BJ (cell line): Measurements from ENCODE around the gene BTBD17. TPM values are rescaled to one million over a fixed set of nuclear protein-coding genes. Genes with fewer than 3 reads are reported as not detected.

Experiments
- CTCF ChIA-PET: fragments of 350-600 bp; formaldehyde crosslinking; extraction: SDS; loops from one replicate; lab custom pipeline; 2021; ENCODE audit warnings: antibody characterized with exemption, inconsistent platforms; lab: Yijun Ruan, JAX
- POLR2A ChIA-PET: fragments of 300-600 bp; sonication (Branson Sonifier 250); formaldehyde crosslinking; extraction: SDS; loops from one replicate; lab custom pipeline; 2021; ENCODE audit warnings: antibody characterized with exemption; lab: Charles Lee
- DNase-seq: peaks from one replicate; pipeline ENCODE4 v3.0.0-alpha.2; 2011; ENCODE audit warnings: low read depth
- H3K27me3 ChIP-seq: 2 replicates; pipeline ENCODE4 v1.6.0; 2011; ENCODE audit warnings: low read length; ENCODE audit not compliant: control insufficient read depth, insufficient read depth
- H3K36me3 ChIP-seq: 2 replicates; pipeline ENCODE4 v1.5.1; 2011; ENCODE audit warnings: low read length; ENCODE audit not compliant: control insufficient read depth, insufficient read depth
- H3K4me3 ChIP-seq: 2 replicates; pipeline ENCODE4 v1.5.1; 2011; ENCODE audit warnings: low read depth, mild to moderate bottlenecking, control low read depth, low read length
- CTCF ChIP-seq: IDR thresholded peaks from 2 replicates; pipeline ENCODE4 v1.5.1; 2011; ENCODE audit warnings: low read depth, mild to moderate bottlenecking, control low read depth, inconsistent platforms, low read length, moderate library complexity; ENCODE audit not compliant: insufficient read depth
- polyA plus RNA-seq: library from polyadenylated mRNA; depleted of rRNA; stranded (reverse); fragments of >200 nt; gene quantifications from 2 replicates; pipeline ENCODE4 v1.2.3, GENCODE V29; 2011

Gene BTBD17
- polyA plus RNA-seq, 1 experiment, result not detected

- Histone ChIP-seq H3K4me3 (no peak within 1 kb of the TSS), H3K36me3 (no peaks in the 10 kb centered on the region), H3K27me3 (no peaks in the 10 kb centered on the region)
- ChIA-PET POLR2A (no interaction called here), CTCF (interaction anchor here (0.8 to 6.6 kb wide), 10 partner anchors 8 to 132 kb away, joined by 3 to 94 read pairs (median 4); no protein-coding TSS in a partner anchor)
- DNase-seq, result no peak
- no peak for TF ChIP-seq CTCF
Observed at GRCh38 chr17:74367206-74367605, 5.5 kb upstream of the BTBD17 start, which contains the start of gene GPR142. TSS of gene GPR142 (plus strand) at chr17:74367506. CDS start at chr17:74369541, 2,035 bp downstream.

GRCh38 chr17:74362810-74363498 is 1.3 kb upstream of the BTBD17 start:
- DNase-seq, result no peak
- Histone ChIP-seq H3K36me3 (no peaks in the 10 kb centered on the region), H3K27me3 (peaks cover 4% of the 10 kb centered on the region), H3K4me3 (no peak overlapping the region)
- TF ChIP-seq CTCF, result no peak
- CTCF ChIA-PET, result interaction anchor here (0.9 to 2.5 kb wide), 5 partner anchors 17 to 152 kb away, joined by 3 to 14 read pairs (median 8); no protein-coding TSS in a partner anchor
- POLR2A ChIA-PET, result no interaction called here

- POLR2A ChIA-PET, result no interaction called here
- no peak overlapping the region for H3K4me3 ChIP-seq
- no peak for TF ChIP-seq CTCF
- H3K27me3 ChIP-seq, result peaks cover 4% of the 10 kb centered on the region
- CTCF ChIA-PET, result interaction anchor here (0.6 to 2.5 kb wide), 7 partner anchors 14 to 245 kb away, joined by 3 to 14 read pairs (median 7); partner anchors contain the start of gene TTYH2
- no peaks in the 10 kb centered on the region for H3K36me3 ChIP-seq
- no peak for DNase-seq
Observed at GRCh38 chr17:74362069-74362405, 369 bp upstream of the BTBD17 start.

GRCh38 chr17:74360899-74361229 is 804 bp downstream of the BTBD17 start:
- Histone ChIP-seq H3K27me3 (peaks cover 6% of the 10 kb centered on the region), H3K36me3 (no peaks in the 10 kb centered on the region), H3K4me3 (no peak overlapping the region)
- no peak for DNase-seq
- POLR2A ChIA-PET, result no interaction called here
- no peak for TF ChIP-seq CTCF
- CTCF ChIA-PET, result interaction anchor here (0.7 to 2.4 kb wide), 4 partner anchors 16 to 150 kb away, joined by 3 to 8 read pairs (median 5); no protein-coding TSS in a partner anchor

GRCh38 chr17:74359916-74360315 is 1.8 kb downstream of the BTBD17 start:
- POLR2A ChIA-PET, result no interaction called here
- no peak for DNase-seq
- CTCF ChIA-PET, result interaction anchor here (1.6 kb wide), 1 partner anchor 8 kb away, joined by 8 read pairs; the partner anchor contains the start of gene GPR142

More at GRCh38 chr17:74359916-74360315, 1.8 kb downstream of the BTBD17 start:
- TF ChIP-seq CTCF, result no peak
- Histone ChIP-seq H3K27me3 (peaks cover 6% of the 10 kb centered on the region), H3K4me3 (no peak overlapping the region), H3K36me3 (no peaks in the 10 kb centered on the region)
